HG02870 (cell line): Measurements from ENCODE around the gene SPCS2.
"Not testable (repeated sequence)": the region's sequence is repeated elsewhere in the genome, so short reads cannot be mapped to it uniquely, and the experiment has no call there.

Experiments
- ATAC-seq: cut with Tn5 transposase; IDR thresholded peaks from one replicate; pipeline ENCODE4 v1.9.1; 2021; ENCODE audit warnings: mild to moderate bottlenecking, moderate library complexity; ENCODE audit not compliant: unreplicated experiment

The SPCS2 gene

GRCh38 chr11:74992852-74993251 is 43.8 kb downstream of the SPCS2 start:
- ATAC-seq = peak; percentile 37

- no peak for ATAC-seq
These were observed 51.9 kb downstream of the SPCS2 start for GRCh38 chr11:75000975-75001354.

- no peak for ATAC-seq
These were observed 52.6 kb downstream of the SPCS2 start for GRCh38 chr11:75001686-75002085.

DNA sequence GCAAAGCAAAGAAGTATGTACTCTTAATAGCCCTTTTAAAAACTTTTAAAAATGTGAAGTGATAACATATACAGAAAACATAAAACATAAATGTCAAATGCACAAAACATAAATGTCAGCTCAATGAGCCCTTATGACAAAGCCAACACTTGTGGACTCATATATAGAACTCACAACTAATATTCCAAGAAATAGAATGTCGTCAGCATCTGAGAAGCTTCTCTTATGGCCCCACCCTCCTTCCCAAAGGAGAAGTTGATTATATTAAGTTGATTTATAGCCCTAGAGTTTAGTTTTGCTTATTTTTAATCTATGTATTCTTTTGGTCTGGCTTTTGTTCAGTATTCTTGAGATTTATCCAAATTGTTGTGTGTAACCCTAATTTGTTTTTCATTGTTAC is 53.5 kb downstream of the SPCS2 start:
- no peak for ATAC-seq

GRCh38 chr11:75004215-75004614 is 55.1 kb downstream of the SPCS2 start:
- no peak for ATAC-seq

DNA sequence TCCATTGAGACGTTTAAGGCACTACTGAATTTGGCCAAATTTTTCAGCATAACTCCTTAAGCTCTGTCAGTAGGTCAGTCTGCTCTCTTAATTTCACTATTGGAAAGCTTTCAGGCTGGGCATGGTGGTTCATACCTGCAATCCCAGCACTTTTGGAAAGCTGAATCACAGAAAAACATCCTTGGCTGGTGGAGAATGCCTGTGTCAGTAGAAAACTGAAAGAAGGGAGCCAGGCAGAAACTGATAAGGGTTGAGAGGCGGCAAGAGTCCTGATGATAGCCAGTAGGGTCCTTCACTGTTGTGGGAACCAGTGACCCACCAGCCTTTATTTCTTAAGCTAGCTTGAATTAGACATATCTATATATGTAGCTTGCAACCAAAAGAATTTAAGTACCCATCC is 62.3 kb downstream of the SPCS2 start:
- no peak for ATAC-seq

- no peak for ATAC-seq
These were observed 62.8 kb downstream of the SPCS2 start for GRCh38 chr11:75011872-75012271.

DNA sequence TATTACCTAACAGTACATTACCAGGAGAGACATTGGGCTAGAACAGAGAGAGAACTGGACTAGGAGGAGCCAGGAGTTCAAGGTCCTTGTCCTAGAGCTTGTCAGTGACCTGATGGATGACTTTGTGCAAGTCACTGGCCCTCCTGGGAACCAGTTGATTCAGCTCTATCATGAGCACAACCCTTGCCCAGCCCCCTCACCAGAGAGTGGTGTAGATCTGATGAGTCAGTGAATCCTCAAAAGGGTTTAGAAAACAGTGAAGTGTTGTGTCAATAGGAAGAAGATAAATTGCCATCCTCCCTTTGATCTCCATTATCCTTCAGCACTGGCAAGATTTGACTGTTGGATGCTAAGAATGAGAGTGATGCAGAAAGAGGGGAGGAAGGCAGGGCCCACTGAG is 64.0 kb downstream of the SPCS2 start:
- no peak for ATAC-seq

GRCh38 chr11:75014129-75014528 is 65.1 kb downstream of the SPCS2 start:
- ATAC-seq = no peak

- not testable (repeated sequence) for ATAC-seq
These were observed 70.1 kb downstream of the SPCS2 start for GRCh38 chr11:75019200-75019599.

DNA sequence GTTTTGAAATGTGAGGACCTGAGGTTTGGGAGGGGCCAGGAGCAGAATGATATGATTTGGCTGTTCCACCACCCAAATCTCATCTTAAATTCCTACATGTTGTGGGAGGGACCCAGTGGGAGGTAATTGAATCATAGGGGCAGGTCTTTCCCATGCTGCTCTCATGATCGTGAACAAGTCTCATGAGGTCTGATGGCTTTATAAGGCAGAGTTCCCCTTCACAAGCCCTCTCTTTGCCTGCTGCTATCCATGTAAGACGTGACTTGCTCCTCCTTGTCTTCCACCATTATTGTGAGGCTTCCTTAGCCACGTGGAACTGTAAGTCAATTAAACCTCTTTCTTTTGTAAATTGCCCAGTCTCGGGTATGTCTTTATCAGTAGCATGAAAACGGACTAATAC is 71.3 kb downstream of the SPCS2 start:
- ATAC-seq = not testable (repeated sequence)

GRCh38 chr11:75022296-75022695 is 73.2 kb downstream of the SPCS2 start:
- ATAC-seq = no peak

GRCh38 chr11:75022759-75023396 is 73.8 kb downstream of the SPCS2 start:
- ATAC-seq = peak; percentile 55

- ATAC-seq = no peak
These were observed 74.5 kb downstream of the SPCS2 start for GRCh38 chr11:75023446-75024067.

GRCh38 chr11:75024068-75024449 is 75.0 kb downstream of the SPCS2 start:
- no peak for ATAC-seq

GRCh38 chr11:75024764-75025211 is 75.7 kb downstream of the SPCS2 start:
- no peak for ATAC-seq

- ATAC-seq = no peak
These were observed 76.5 kb downstream of the SPCS2 start for GRCh38 chr11:75025561-75025960.

DNA sequence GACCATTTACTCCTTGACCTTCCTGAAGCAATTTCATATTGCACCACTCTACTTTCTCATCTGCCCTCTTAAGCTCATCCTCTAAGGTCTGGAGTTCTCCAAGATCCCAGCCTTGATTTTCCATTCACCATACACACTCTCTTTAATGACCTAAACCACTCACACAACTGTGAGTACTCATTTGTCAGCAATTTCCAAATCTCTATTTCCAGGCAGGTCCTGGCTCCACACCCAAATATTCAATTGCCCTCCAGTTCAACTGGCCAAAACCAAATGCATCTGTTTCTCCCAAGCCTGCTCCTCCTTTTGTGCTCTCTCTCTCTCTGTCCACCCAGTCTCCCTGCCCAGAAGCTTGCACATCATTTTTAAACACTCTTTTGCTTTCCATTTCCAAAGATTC is 79.3 kb downstream of the SPCS2 start:
- ATAC-seq = no peak
